DMS153 treated with DMSO at 0.1 percent for 48 hours (cell line): ENCODE data around the gene TNFAIP8L1.

Source experiments
- DNase-seq: peaks from one replicate; lab custom pipeline; 2025; ENCODE audit not compliant: unreplicated experiment; lab: John Stamatoyannopoulos, UW

TNFAIP8L1 gene

DNA sequence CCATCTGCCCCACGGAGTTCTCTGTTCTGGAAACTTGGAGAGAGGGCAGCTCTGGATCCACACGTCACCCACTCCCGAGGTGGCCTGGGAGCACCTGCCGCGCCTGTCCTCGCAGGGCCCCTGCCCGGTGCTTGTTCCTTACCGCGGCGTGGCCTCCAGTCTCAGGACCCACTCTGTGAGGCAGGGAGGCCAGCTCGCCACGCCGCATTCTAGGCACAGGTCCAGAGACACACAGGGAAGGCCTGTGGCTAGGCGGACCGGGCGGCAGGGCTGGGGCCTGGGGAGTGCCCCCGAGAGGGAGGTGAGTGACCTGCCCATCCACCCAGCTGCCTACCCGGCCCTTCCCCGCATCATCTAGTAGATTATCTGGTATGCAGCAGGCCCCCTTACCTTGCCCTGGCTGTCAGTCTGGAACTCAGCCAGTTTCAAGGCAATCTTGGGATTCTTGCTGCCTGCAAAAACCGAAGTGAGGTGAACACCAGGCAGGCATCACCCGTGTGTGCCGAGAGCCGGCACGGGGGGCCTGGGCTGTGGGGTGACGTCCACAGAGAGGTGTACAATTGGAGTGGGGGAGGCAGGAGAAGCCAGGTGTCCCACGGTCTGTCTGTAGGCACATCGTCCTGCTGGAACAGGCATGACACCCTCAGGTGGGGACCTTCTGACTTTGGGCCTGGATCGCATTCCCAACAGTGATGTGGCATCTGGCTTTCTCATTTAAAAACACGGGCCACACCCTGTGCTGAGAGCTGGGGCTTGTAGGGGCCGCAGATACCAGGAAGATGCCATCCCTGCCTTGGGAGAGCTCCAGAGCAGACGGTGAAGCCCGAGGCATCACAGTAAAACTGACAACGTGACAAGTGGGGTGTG is 60.7 kb downstream of the TNFAIP8L1 start:
- DNase-seq = no peak

DNA sequence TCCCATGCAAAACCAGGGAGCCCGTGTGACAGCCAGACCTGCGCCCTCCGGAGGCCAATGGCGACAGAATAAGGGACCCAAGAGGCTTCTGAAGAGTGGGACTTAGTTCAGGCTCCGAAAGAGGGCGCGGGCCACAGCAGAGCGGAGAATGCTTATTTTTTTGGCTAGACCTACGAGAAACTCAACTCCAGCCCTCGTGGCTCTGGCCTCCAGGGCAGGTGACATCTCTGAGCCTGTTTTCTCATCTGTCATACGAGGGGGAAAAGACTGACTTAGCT is 61.3 kb downstream of the TNFAIP8L1 start:
- no peak for DNase-seq

DNA sequence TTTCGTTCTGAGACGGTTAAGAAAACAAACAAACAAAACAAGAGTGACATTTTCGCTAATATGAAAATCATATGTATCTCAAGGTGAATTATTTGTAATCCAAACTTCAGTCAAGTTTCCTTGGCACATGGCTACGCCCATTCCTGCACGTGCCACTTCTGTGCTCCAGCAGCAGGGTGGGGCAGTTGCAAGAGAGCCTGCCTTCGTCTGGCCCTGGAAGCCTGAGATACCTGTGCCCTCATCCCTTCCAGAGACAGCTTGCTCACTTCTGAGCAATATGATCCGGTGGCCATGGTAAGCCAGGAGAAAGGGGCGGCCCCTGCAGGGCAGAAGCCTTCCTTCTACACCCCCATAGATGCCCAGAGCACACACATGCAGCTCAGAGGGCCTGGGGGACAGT is 62.2 kb downstream of the TNFAIP8L1 start:
- DNase-seq = no peak

DNA sequence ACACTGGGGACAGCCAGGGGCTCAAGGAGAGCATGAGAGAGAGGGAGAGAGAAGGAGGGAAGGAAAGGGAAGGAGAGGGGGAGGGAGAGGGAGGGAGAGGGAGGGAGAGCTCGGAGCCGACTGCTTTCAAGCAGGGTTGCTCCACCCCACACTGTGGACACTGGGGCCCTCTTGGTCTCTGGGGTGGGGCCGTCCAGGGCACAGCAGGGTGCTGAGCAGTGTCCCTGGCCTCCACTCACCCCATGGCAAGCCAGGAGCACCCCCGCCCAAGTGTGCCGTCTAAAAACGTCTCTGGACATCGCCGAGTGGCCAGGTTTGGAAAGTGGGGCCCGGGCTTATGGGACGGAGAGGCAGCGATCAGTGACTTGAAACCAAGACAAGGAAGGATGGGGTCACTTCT is 63.4 kb downstream of the TNFAIP8L1 start:
- DNase-seq = no peak

DNA sequence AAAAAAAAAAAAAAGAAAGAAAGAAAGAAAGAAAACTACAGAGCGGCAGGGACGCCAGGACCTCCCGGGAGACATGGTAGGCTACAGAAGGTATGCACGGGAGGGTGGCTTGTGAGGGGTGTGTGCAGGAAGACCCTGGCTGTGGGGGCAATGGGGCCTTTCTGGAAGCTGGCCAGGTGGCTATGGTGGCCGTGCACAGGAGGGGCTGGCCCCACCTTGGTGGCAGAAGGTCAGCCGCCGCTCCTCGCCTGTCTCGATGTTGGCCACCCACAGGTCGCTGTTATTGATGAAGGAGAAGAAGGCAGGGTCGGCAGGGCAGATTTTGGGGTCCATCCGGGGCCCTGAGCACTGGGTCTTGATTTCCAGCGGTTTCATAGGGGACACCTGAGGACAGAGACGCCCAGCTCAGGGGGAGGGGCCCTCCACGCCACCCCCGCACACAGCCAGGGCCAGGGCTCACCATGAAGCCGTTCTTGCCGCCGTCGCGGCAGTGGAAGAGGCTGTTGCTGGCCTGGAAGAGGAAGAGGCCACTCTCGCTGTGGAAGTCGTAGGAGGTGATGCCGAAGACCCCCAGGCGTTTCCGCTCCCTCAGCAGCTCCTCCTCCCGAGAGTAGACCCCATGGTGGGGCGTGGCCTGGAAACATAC is 64.5 kb downstream of the TNFAIP8L1 start:
- no peak for DNase-seq

DNA sequence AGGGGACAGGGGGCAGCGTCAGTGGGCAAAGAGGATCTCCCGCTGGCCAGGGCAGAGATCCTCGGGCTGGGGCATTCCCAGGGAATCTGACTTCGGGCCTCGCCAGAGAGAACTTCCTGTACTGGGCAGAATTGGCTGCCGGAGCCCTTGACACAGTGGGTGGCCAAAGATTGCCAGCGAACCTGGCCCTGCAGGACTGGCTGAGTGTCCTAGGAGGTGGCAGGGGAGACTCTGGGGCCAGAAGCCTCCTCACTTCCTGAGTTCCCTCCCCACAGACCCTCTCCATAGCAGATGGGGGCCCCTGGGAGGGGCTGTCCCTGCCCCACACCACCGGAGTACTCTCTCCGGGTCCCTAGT is 65.0 kb downstream of the TNFAIP8L1 start:
- DNase-seq = no peak
